OCI-LY7 (cell line): ENCODE results near the gene BEND7. TPM values are rescaled to one million over a fixed set of nuclear protein-coding genes. Genes with fewer than 3 reads are reported as not detected.

ENCODE experiments used
- BruUV-seq: library from RNA; stranded (reverse); fragments of 400-500 nt; replicated peaks from 2 replicates; lab custom pipeline; 2021; lab: Mats Ljungman, UMichigan
- CTCF ChIA-PET: fragments of 300-600 bp; sonication (Branson Sonifier 250); formaldehyde crosslinking; loops from one replicate; lab custom pipeline; 2022; ENCODE audit warnings: antibody characterized with exemption; ENCODE audit not compliant: unreplicated experiment; lab: Charles Lee
- POLR2A ChIA-PET: fragments of 300-600 bp; sonication (Branson Sonifier 250); formaldehyde crosslinking; loops from one replicate; lab custom pipeline; 2022; ENCODE audit warnings: antibody characterized with exemption; lab: Charles Lee
- DNase-seq: peaks from one replicate; pipeline ENCODE4 v3.0.0-alpha.2; 2015; ENCODE audit warnings: low spot score
- H2AFZ ChIP-seq: fragments of 200-600 bp; sonication (generic), shearing (Covaris generic); 2 replicates; pipeline ENCODE4 v1.6.1; 2014; ENCODE audit warnings: mild to moderate bottlenecking, antibody characterized with exemption, low read length, moderate library complexity
- H3K27ac ChIP-seq: fragments of 200-600 bp; sonication (generic); 2 replicates; pipeline ENCODE4 v1.5.1; 2014; ENCODE audit warnings: mixed run types, low read depth, mild to moderate bottlenecking, moderate library complexity, low read length, inconsistent platforms; ENCODE audit not compliant: poor library complexity, severe bottlenecking
- H3K36me3 ChIP-seq: fragments of 200-600 bp; sonication (generic); 2 replicates; pipeline ENCODE4 v1.6.1; 2014; ENCODE audit warnings: mild to moderate bottlenecking, antibody characterized with exemption, low read length, moderate library complexity, mixed read lengths; ENCODE audit not compliant: insufficient read depth
- H3K4me1 ChIP-seq: fragments of 200-600 bp; sonication (generic); 2 replicates; pipeline ENCODE4 v1.5.1; 2014; ENCODE audit warnings: mild to moderate bottlenecking, low read length; ENCODE audit not compliant: insufficient read depth, poor library complexity, severe bottlenecking
- H3K4me2 ChIP-seq: fragments of 200-600 bp; sonication (generic); 2 replicates; pipeline ENCODE4 v1.6.1; 2014; ENCODE audit warnings: mild to moderate bottlenecking, low read length
- H3K4me3 ChIP-seq: fragments of 200-600 bp; sonication (generic); 2 replicates; pipeline ENCODE4 v1.5.1; 2014; ENCODE audit warnings: mild to moderate bottlenecking, low read depth, low read length; ENCODE audit not compliant: poor library complexity, severe bottlenecking
- H3K79me2 ChIP-seq: fragments of 200-600 bp; sonication (generic); 2 replicates; pipeline ENCODE4 v1.6.1; 2016; ENCODE audit warnings: low read depth, mild to moderate bottlenecking, low read length, moderate library complexity, mixed read lengths; ENCODE audit not compliant: insufficient read depth
- H3K9me2 ChIP-seq: fragments of 200-600 bp; sonication (generic); 2 replicates; pipeline ENCODE4 v1.6.1; 2016; ENCODE audit warnings: mild to moderate bottlenecking, low read length, mixed read lengths; ENCODE audit not compliant: insufficient read depth
- H3K9me3 ChIP-seq: fragments of 200-600 bp; sonication (generic); 2 replicates; pipeline ENCODE4 v1.6.1; 2014; ENCODE audit warnings: mild to moderate bottlenecking, mixed run types, low read length, mixed read lengths
- H4K20me1 ChIP-seq: fragments of 200-600 bp; sonication (generic); 2 replicates; pipeline ENCODE4 v1.6.1; 2014; ENCODE audit warnings: mild to moderate bottlenecking, antibody characterized with exemption, low read length, moderate library complexity, mixed read lengths; ENCODE audit not compliant: insufficient read depth
- EZH2phosphoT487 ChIP-seq: fragments of 200-600 bp; sonication (generic); IDR thresholded peaks from 2 replicates; pipeline ENCODE4 v1.6.1; 2018; ENCODE audit warnings: low read depth, borderline replicate concordance, mild to moderate bottlenecking, mixed run types, antibody characterized with exemption, low read length, moderate library complexity, mixed read lengths
- intact Hi-C: fragments of 100-400 bp; cut with micrococcal nuclease; formaldehyde crosslinking; loops from one replicate; pipeline ENCODE4 v1.10.0; 2022; ENCODE audit not compliant: unreplicated experiment
- total RNA-seq, 2 experiments: library from RNA; depleted of rRNA in 1 of 2; stranded (reverse); fragments of >200 nt in 1 of 2; shearing (Covaris generic) in 1 of 2; gene quantifications; 2 replicates each; pipeline ENCODE4 v1.2.3, GENCODE V29; 2014 to 2022
- TF ChIP-seq, protein P1 (sequence below): fragments of 200-600 bp; sonication (generic); conservative IDR thresholded peaks from 2 replicates; pipeline ENCODE4 v1.5.1; 2014; ENCODE audit warnings: mild to moderate bottlenecking, antibody characterized with exemption, low read length, moderate library complexity, mixed read lengths

BEND7 gene
- total RNA-seq, 2 experiments from 2014 or later: not detected

DNA sequence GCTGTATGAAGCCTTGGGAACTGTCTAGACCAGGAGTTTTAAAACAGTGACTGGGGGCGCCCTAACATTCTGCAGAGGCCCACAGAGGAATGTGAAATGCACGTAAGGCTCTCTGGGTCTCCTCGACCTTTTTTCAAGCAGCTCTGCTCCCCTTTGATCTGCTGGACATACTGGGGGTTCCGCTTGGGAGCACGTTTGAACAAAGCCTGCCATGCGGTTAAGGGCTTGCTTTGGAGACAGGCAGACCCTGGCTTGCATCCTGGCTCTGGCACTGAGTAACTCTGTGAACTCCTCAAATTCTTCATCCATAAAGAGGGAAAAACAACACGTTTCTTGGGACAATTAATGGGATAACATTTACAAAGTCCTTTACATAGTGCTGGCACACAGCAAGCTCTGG lies 7.8 kb downstream of the BEND7 start:
- POLR2A ChIA-PET: interaction anchor here (0.5 kb wide), 1 partner anchor 269 kb away, joined by 3 read pairs; no protein-coding TSS in a partner anchor
- Histone ChIP-seq H3K27ac (no peak overlapping the region), H3K36me3 (no peaks in the 10 kb centered on the region)

DNA sequence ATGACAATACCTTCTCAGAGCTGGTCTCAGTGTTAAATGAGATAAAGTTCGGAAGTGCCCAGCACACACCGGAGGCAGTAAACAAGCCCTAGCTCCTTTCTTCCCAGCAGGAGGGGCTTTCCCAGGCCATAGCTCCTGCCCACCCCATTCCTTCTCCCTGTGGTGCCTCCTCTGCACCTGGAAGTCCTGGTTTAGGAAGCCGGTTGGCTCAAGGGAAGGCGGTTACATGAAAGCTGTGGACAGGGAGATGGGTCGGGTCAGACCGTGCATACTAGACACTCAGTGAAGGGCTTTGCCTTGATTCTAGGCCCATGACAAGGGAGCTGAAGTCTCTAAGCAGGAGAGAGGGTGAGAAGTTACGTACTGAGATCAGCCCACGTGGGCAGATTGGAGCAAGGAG lies 8.6 kb downstream of the BEND7 start:
- no peak overlapping the region for H3K4me2 ChIP-seq
- BruUV-seq: no TSS peak
- H3K4me1 ChIP-seq: no peaks in the 10 kb centered on the region
- TF ChIP-seq, protein P1, sequence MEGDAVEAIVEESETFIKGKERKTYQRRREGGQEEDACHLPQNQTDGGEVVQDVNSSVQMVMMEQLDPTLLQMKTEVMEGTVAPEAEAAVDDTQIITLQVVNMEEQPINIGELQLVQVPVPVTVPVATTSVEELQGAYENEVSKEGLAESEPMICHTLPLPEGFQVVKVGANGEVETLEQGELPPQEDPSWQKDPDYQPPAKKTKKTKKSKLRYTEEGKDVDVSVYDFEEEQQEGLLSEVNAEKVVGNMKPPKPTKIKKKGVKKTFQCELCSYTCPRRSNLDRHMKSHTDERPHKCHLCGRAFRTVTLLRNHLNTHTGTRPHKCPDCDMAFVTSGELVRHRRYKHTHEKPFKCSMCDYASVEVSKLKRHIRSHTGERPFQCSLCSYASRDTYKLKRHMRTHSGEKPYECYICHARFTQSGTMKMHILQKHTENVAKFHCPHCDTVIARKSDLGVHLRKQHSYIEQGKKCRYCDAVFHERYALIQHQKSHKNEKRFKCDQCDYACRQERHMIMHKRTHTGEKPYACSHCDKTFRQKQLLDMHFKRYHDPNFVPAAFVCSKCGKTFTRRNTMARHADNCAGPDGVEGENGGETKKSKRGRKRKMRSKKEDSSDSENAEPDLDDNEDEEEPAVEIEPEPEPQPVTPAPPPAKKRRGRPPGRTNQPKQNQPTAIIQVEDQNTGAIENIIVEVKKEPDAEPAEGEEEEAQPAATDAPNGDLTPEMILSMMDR: no peak
- no peaks in the 10 kb centered on the region for H3K9me2 ChIP-seq
- H3K27ac ChIP-seq: no peak overlapping the region
- ChIA-PET POLR2A (no interaction called here), CTCF (no interaction called here)
- H4K20me1 ChIP-seq: no peaks in the 10 kb centered on the region
- H3K4me3 ChIP-seq: no peak overlapping the region
- no peaks in the 10 kb centered on the region for H3K79me2 ChIP-seq
- intact Hi-C loops: no loop called here
- DNase-seq: no peak
- H3K36me3 ChIP-seq: no peaks in the 10 kb centered on the region
- H2AFZ ChIP-seq: no peak overlapping the region
- no peaks in the 10 kb centered on the region for H3K9me3 ChIP-seq

More for the DNA sequence above, 7.8 kb downstream of the BEND7 start:
- TF ChIP-seq EZH2phosphoT487: no peak
- TF ChIP-seq, protein P1: no peak
- Histone ChIP-seq H3K79me2 (no peaks in the 10 kb centered on the region), H3K4me1 (no peaks in the 10 kb centered on the region), H3K4me2 (no peak overlapping the region), H3K9me3 (no peaks in the 10 kb centered on the region), H4K20me1 (no peaks in the 10 kb centered on the region), H3K4me3 (no peak overlapping the region), H3K9me2 (no peaks in the 10 kb centered on the region), H2AFZ (no peak overlapping the region)
- intact Hi-C loops: no loop called here
- BruUV-seq: no TSS peak
- CTCF ChIA-PET: no interaction called here
- no peak for DNase-seq

DNA sequence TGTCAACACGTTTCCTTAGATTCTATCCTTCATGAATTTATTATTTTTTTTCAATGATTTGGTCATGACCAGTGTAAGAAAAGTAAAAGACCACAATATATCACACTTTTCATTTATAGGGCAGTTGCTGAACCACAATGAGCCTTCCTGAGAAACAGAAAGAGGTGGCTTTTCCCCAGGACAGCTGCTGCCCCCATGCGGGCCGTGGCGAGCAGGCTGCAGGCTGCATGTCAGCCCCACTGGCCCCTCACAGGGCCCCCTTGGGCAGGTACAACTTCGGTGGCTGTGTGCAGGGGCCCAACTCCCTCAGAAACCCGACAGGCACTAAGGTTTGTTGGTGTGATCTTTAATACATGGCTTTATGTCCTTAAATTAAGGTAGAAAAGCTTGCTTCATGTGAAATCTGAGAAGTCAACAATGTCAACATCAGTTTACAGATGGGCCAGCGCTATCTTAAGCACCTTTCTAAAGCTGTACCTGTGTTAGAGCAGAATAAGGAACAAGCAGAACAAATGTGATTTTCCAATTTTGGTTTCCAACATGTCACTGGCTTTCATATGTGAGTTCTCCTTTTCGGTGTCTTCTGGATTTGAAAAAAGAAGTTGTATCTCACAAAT lies 10.6 kb downstream of the BEND7 start:
- POLR2A ChIA-PET: no interaction called here
- H3K79me2 ChIP-seq: no peaks in the 10 kb centered on the region
- H3K4me1 ChIP-seq: no peaks in the 10 kb centered on the region
- no peak overlapping the region for H3K27ac ChIP-seq
- H3K9me3 ChIP-seq: no peaks in the 10 kb centered on the region
- TF ChIP-seq, protein P1: no peak
- TF ChIP-seq EZH2phosphoT487: no peak
- intact Hi-C loops: no loop called here
- BruUV-seq: no TSS peak
- no peak for DNase-seq
- H3K36me3 ChIP-seq: no peaks in the 10 kb centered on the region
- CTCF ChIA-PET: no interaction called here
- no peak overlapping the region for H3K4me3 ChIP-seq
- H2AFZ ChIP-seq: no peak overlapping the region
- H3K4me2 ChIP-seq: no peak overlapping the region
- H4K20me1 ChIP-seq: no peaks in the 10 kb centered on the region
- no peaks in the 10 kb centered on the region for H3K9me2 ChIP-seq
